Naive thymus-derived CD4-positive, alpha-beta T cell (primary cell): ENCODE measurements around the gene TBX2. TPM values are rescaled to one million over a fixed set of nuclear protein-coding genes. Genes with fewer than 3 reads are reported as not detected.

ENCODE experiments used
- ATAC-seq: fragments of 150-1000 bp; cut with Tn5 transposase; 2 replicates; pipeline ENCODE4 v1.10.0; 2021; ENCODE audit warnings: mild to moderate bottlenecking, moderate library complexity
- CTCF ChIA-PET: fragments of 350-600 bp; sonication (Branson Sonifier 250); formaldehyde crosslinking; loops from one replicate; lab custom pipeline; 2021; ENCODE audit warnings: antibody characterized with exemption; lab: Charles Lee
- POLR2A ChIA-PET: fragments of 350-600 bp; sonication (Branson Sonifier 250); formaldehyde crosslinking; loops from one replicate; lab custom pipeline; 2021; ENCODE audit warnings: antibody characterized with exemption, inconsistent platforms; lab: Charles Lee
- DNase-seq, 9 donors: peaks; one replicate each; pipeline versions ENCODE4 v3.0.0 to v3.0.0-alpha.2; 2020 to 2022; ENCODE audit warnings: mixed read lengths in 1 of 9
- H3K27ac ChIP-seq: one replicate; pipeline ENCODE4 v1.7.0; 2013; ENCODE audit warnings: mild to moderate bottlenecking, low read depth, low read length, moderate library complexity
- H3K27me3 ChIP-seq, 2 donors: one replicate each; pipeline ENCODE4 v1.7.0; 2013; ENCODE audit warnings: low read length in 2 of 2, mild to moderate bottlenecking in 2 of 2, moderate library complexity in 2 of 2; ENCODE audit not compliant: control insufficient read depth in 2 of 2, insufficient read depth in 2 of 2
- H3K36me3 ChIP-seq, 3 experiments: 1 replicate in 2 of 3; 2 replicates in 1 of 3; pipeline ENCODE4 v1.7.0; 2013; ENCODE audit warnings: low read length in 3 of 3, mild to moderate bottlenecking in 3 of 3, moderate library complexity in 1 of 3; ENCODE audit not compliant: insufficient read depth in 3 of 3, control insufficient read depth in 2 of 3
- H3K4me1 ChIP-seq, 2 donors: one replicate each; pipeline ENCODE4 v1.7.0; 2013; ENCODE audit warnings: low read length in 2 of 2, mild to moderate bottlenecking in 2 of 2, moderate library complexity in 1 of 2; ENCODE audit not compliant: control insufficient read depth in 2 of 2, insufficient read depth in 2 of 2
- H3K4me3 ChIP-seq: 2 replicates; pipeline ENCODE4 v1.7.0; 2013; ENCODE audit warnings: mild to moderate bottlenecking, low read length
- H3K9me3 ChIP-seq, 3 experiments: 1 replicate in 2 of 3; 2 replicates in 1 of 3; pipeline ENCODE4 v1.7.0; 2013; ENCODE audit warnings: low read length in 3 of 3; ENCODE audit not compliant: control insufficient read depth in 2 of 3
- H3K27ac Mint-ChIP-seq, 9 donors: one replicate each; pipeline ENCODE4 v1.8.0; 2020 to 2022; ENCODE audit warnings: mixed read lengths in 9 of 9, mild to moderate bottlenecking in 8 of 9, moderate library complexity in 5 of 9, inconsistent platforms in 2 of 9
- H3K27me3 Mint-ChIP-seq, 5 donors: one replicate each; pipeline ENCODE4 v1.8.0; 2021 to 2022; ENCODE audit warnings: mixed read lengths in 5 of 5, mild to moderate bottlenecking in 1 of 5
- H3K36me3 Mint-ChIP-seq, 5 donors: one replicate each; pipeline ENCODE4 v1.8.0; 2020 to 2022; ENCODE audit warnings: mixed read lengths in 5 of 5, mild to moderate bottlenecking in 3 of 5, inconsistent platforms in 1 of 5
- H3K4me1 Mint-ChIP-seq, 7 donors: one replicate each; pipeline ENCODE4 v1.8.0; 2020 to 2022; ENCODE audit warnings: mixed read lengths in 7 of 7, mild to moderate bottlenecking in 3 of 7, inconsistent platforms in 1 of 7
- H3K4me3 Mint-ChIP-seq, 10 donors: one replicate each; pipeline ENCODE4 v1.8.0; 2020 to 2022; ENCODE audit warnings: mild to moderate bottlenecking in 10 of 10, mixed read lengths in 10 of 10, moderate library complexity in 6 of 10, inconsistent platforms in 2 of 10
- H3K9me3 Mint-ChIP-seq, 11 donors: one replicate each; pipeline ENCODE4 v1.8.0; 2020 to 2022; ENCODE audit warnings: mixed read lengths in 11 of 11, mild to moderate bottlenecking in 4 of 11, inconsistent platforms in 1 of 11, moderate library complexity in 1 of 11
- intact Hi-C, 2 donors: fragments of 100-400 bp; cut with micrococcal nuclease; formaldehyde crosslinking; loops; one replicate each; pipeline ENCODE4 v1.15.1; 2023
- polyA plus RNA-seq, 2 donors: library from polyadenylated mRNA; unstranded; fragments of 300-500 nt; fragmentation: Illumina TruSeq; gene quantifications; one replicate each; pipeline ENCODE4 v1.2.3, GENCODE V29; 2021
- total RNA-seq, 6 experiments: library from RNA in 5 of 6; stranded (reverse) in 5 of 6; gene quantifications; 1 replicate in 5 of 6; 2 replicates in 1 of 6; pipeline ENCODE4 v1.2.3 and lab custom pipeline; 2021 to 2026

The TBX2 gene
- total and polyA plus RNA-seq, 7 experiments from 2014 or later, result not detected

DNA sequence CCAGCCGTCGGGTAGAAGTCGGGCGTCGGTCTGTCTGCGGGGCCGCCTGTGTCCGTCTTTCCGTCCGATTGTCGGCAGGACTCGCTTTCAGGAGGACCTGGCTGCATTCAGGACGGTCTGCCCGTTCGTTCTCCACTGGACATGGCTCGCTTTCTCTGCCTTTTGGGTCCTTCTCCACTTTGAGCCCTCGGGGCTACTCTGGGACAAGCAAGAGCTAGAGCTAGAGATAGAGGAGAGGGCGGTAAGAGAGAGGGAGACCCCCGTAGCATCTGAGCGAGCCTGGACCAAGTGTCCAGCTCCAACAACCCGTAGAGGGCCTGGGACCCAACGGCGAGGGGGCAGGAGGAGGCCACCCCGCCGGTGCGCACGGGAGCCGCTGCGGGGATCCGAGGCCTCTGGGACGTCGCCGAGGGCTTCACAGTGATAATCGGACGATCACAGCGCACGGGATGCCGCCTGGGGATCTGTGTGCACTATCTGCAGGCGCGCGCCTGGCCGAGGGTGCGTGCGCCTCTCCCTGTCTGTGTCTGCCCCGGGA is 57.1 kb downstream of the TBX2 start:
- Histone ChIP-seq H3K4me3 (no peak overlapping the region), H3K4me1 (peaks cover 0 to 6% of the 10 kb centered on the region in 2 donors), H3K27ac (no peak overlapping the region), H3K9me3 (no peaks in the 10 kb centered on the region), H3K27me3 (peaks cover 7 to 23% of the 10 kb centered on the region in 2 donors), H3K36me3 (no peaks in the 10 kb centered on the region)
- intact Hi-C loops, result no loop called here
- H3K36me3 Mint-ChIP-seq, result peaks cover 0 to 1% (median 0%) of the 10 kb centered on the region in 5 donors
- H3K27me3 Mint-ChIP-seq, result peaks cover 78 to 85% (median 85%) of the 10 kb centered on the region in 5 donors
- ATAC-seq (no peak), DNase-seq (peak in 1 of 9 donors; percentile 23)
- CTCF ChIA-PET, result no interaction called here
- peak overlapping the region in 8 of 10 donors; percentile 65 to 78 (median 75) for H3K4me3 Mint-ChIP-seq
- H3K9me3 Mint-ChIP-seq, result no peaks in the 10 kb centered on the region
- H3K4me1 Mint-ChIP-seq, result peaks cover 18 to 60% (median 51%) of the 10 kb centered on the region in 7 donors
- H3K27ac Mint-ChIP-seq, result no peak overlapping the region
- POLR2A ChIA-PET, result no interaction called here

DNA sequence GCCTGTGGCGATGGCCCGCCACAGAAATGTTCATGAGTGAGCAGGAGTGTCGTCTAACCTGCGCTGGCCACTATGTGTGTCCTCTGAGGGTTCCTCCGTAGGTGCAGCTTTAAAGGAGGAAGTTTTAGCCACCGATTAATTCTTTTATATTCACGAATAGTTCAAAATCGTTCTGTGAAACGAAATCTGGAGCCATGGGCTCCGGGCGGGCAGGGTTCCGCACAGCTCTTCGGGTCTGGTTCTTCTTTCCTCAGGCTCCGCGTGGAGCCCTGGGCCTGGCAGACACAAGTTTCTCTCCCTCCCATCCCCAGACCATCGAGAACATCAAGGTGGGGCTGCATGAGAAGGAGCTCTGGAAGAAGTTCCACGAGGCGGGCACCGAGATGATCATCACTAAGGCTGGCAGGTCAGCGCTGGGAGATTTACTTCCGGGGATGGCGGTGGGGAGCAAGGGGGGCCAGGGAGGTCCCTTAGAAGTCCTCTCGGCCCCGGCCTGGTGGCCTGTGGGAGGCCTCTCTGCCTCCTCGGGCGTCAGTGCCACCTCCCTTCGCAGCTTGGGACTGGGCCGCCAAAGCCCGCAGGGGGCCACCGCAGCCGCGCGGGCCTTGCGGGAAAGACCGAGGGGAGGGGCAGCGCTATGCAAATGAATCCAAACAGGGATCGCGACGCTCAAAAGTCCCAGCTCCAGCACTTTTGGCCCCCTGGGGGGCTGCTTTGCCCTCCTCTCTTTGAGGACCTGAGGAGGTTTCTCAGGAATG is 57.8 kb downstream of the TBX2 start:
- H3K9me3 Mint-ChIP-seq, result no peaks in the 10 kb centered on the region
- H3K27me3 ChIP-seq, result peaks cover 7 to 23% of the 10 kb centered on the region in 2 donors
- no peak overlapping the region for H3K4me3 ChIP-seq
- peaks cover 81 to 90% (median 88%) of the 10 kb centered on the region in 5 donors for H3K27me3 Mint-ChIP-seq
- ChIA-PET CTCF (no interaction called here), POLR2A (no interaction called here)
- peaks cover 18 to 64% (median 55%) of the 10 kb centered on the region in 7 donors for H3K4me1 Mint-ChIP-seq
- H3K36me3 ChIP-seq, result no peaks in the 10 kb centered on the region
- H3K4me3 Mint-ChIP-seq, result peak overlapping the region; percentile 44 to 78 (median 74)
- no peaks in the 10 kb centered on the region for H3K9me3 ChIP-seq
- intact Hi-C loops, result no loop called here
- no peak for ATAC-seq
- DNase-seq, result peak in 1 of 9 donors; percentile 19
- peaks cover 0 to 6% of the 10 kb centered on the region in 2 donors for H3K4me1 ChIP-seq
- peak overlapping the region in 1 of 9 donors; percentile 33 for H3K27ac Mint-ChIP-seq
- H3K27ac ChIP-seq, result no peak overlapping the region
- peaks cover 0 to 1% (median 0%) of the 10 kb centered on the region in 5 donors for H3K36me3 Mint-ChIP-seq

DNA sequence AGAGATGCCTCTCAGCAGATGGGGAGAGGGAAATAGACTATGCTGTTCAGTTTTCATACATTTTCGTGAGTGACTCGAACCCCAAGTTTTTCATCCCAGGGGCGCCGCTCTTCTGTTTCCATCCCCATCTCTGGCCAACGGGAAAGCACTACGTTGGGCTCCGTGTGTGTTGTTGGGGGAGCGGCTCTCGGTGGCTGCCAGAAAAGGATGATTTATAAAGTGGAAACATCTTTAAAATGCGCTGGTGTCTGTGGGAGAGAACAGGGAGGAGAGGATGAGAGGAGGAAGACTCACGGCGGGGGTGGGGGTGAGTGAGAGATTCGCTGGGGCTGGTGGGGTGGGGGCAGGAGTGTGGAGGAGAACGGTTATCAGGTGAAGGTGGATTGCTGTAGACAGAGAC is 58.4 kb downstream of the TBX2 start:
- Histone ChIP-seq H3K4me3 (no peak overlapping the region), H3K36me3 (no peaks in the 10 kb centered on the region), H3K4me1 (peaks cover 0 to 6% of the 10 kb centered on the region in 2 donors), H3K27ac (no peak overlapping the region), H3K9me3 (no peaks in the 10 kb centered on the region), H3K27me3 (peaks cover 7 to 23% of the 10 kb centered on the region in 2 donors)
- H3K4me1 Mint-ChIP-seq, result peaks cover 21 to 62% (median 55%) of the 10 kb centered on the region in 7 donors
- DNase-seq (peak in 1 of 9 donors; percentile 12), ATAC-seq (no peak)
- ChIA-PET POLR2A (no interaction called here), CTCF (no interaction called here)
- H3K36me3 Mint-ChIP-seq, result peaks cover 0 to 1% (median 0%) of the 10 kb centered on the region in 5 donors
- no peaks in the 10 kb centered on the region for H3K9me3 Mint-ChIP-seq
- H3K27me3 Mint-ChIP-seq, result peaks cover 80 to 90% (median 88%) of the 10 kb centered on the region in 5 donors
- intact Hi-C loops, result no loop called here
- H3K4me3 Mint-ChIP-seq, result peak overlapping the region in 9 of 10 donors; percentile 20 to 77 (median 54)
- no peak overlapping the region for H3K27ac Mint-ChIP-seq

DNA sequence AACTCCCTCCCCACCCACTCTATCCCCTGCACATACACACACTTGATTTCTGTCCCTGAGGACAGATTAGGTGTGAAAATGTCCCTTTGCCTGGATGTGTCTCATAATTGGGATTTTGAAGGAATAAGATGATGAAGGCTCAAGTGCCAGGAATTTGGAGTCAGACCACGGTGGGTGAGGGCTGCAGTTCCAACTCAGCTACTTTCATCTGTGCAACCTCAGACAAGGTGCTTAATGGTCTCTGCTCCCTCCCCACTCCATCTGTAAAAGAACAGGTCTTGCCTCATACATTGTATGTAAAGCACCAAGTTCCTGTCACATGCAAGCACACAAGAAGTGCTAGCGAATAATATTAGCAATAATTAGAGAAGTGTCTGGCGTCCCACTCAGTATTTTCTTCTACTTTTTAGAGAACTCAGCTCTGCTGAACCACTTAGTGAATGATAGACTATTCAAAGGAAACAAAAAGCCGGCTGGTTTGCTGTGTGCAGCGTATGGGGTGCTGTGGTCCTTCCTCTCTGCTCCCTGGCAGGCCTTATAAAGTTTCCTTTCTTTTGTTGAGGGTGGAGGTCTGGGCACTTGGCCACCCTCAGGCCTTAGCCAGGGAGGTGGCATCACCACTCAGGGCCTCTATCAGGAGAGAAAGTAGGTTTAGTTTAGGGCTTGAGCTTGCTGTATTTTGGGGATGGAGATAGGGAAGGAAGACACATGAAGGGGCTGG is 58.9 kb downstream of the TBX2 start:
- peaks cover 7 to 23% of the 10 kb centered on the region in 2 donors for H3K27me3 ChIP-seq
- H3K9me3 ChIP-seq, result no peaks in the 10 kb centered on the region
- DNase-seq (peak in 1 of 9 donors; percentile 15), ATAC-seq (no peak)
- Mint-ChIP-seq H3K27me3 (peaks cover 79 to 89% (median 88%) of the 10 kb centered on the region in 5 donors), H3K9me3 (no peaks in the 10 kb centered on the region), H3K36me3 (peaks cover 0 to 1% (median 0%) of the 10 kb centered on the region in 5 donors), H3K4me3 (peak overlapping the region in 3 of 10 donors; percentile 52 to 76 (median 73)), H3K4me1 (peaks cover 21 to 60% (median 50%) of the 10 kb centered on the region in 7 donors), H3K27ac (no peak overlapping the region)
- intact Hi-C loops, result no loop called here
- no peaks in the 10 kb centered on the region for H3K36me3 ChIP-seq
- POLR2A ChIA-PET, result no interaction called here
- CTCF ChIA-PET, result no interaction called here
- no peak overlapping the region for H3K27ac ChIP-seq
- H3K4me3 ChIP-seq, result no peak overlapping the region
- H3K4me1 ChIP-seq, result peaks cover 0 to 6% of the 10 kb centered on the region in 2 donors

Other genes starting within 250 kb of the TBX2 start
- not detected for gene TBX4, start 52.6 kb downstream of the TBX2 start, total RNA-seq
- gene TBX4, start 52.6 kb downstream of the TBX2 start, polyA plus RNA-seq, result not detected
- gene NACA2, start 191.4 kb downstream of the TBX2 start, total RNA-seq, result not detected
- not detected for gene NACA2, start 191.4 kb downstream of the TBX2 start, polyA plus RNA-seq